ENCODE data around the gene ASPSCR1.
"Not testable (repeated sequence)": the region's sequence is repeated elsewhere in the genome, so short reads cannot be mapped to it uniquely, and the experiment has no call there.

Gene ASPSCR1

DNA sequence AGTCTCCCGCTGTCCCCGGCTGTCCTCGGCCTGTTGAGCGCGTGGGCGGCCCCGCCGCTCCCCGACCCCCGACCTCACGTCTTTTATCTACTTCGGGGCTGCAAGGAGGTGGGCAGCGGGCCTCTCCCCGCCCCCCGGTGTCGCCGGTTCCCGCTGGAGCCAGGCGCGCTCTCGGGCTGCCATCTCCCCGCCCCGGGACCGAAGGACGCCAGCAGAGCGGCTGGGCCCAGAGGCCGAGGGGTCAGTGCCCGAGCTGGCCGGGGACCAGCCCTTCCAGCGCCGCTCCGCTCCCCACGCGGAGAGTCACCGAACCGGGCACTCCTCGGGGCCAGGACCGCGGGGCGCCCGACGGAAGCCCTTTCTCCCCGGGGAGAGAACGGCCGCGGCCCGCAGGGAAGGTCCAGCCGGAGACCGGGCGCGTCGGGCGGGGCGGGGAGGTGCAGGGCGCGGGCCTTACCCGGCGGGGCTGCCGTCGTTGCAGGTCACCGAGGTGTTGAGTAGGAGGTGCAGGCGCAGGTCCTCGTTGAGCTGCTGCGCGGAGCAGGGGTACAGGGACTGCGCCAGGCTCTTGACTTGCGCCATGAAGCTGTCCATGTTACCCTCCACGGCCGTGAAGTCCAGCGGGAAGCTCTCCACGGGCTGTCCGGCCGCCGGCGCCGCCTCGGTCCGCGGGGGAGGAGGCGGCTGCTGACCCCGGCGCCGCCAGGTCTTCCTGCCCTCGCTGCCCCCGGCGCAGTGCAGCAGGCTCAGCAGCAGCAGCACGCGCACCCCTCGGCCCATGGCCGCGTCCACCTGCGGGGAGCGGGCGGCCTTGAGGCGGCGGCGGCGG, 17.1 kb upstream of the ASPSCR1 start:
- peak; percentile 75 for DNase-seq (ENCODE audit: low spot score)

DNA sequence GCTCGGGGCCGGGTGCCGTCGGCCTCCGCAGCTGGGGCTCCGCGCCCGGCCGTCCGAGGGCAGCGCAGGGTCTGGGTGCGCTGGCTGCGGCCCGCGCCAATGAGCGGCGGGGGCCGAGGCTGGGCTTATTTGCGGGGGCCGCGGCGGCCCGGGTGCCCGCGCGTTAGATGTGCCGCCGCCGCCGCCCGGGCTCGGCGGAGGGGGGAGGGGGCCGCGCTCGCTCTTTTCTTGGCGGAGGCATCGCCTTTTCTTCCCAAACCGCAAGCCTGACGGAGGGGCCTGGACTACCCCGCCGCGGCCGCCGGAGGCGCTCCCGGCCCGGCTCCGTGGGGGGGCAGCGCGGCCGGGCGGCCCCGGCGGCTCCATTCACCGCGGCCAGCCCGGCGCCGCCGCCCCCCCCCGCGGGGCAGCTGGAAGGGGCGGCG, 16.3 kb upstream of the ASPSCR1 start, which contains the start of gene NOTUM:
TSS of gene NOTUM (minus strand) at position 101 of the 425 bp plus-strand sequence. CDS start 278 bp downstream, outside the sequence.
- peak; percentile 82 for DNase-seq (ENCODE audit: low spot score)

DNA sequence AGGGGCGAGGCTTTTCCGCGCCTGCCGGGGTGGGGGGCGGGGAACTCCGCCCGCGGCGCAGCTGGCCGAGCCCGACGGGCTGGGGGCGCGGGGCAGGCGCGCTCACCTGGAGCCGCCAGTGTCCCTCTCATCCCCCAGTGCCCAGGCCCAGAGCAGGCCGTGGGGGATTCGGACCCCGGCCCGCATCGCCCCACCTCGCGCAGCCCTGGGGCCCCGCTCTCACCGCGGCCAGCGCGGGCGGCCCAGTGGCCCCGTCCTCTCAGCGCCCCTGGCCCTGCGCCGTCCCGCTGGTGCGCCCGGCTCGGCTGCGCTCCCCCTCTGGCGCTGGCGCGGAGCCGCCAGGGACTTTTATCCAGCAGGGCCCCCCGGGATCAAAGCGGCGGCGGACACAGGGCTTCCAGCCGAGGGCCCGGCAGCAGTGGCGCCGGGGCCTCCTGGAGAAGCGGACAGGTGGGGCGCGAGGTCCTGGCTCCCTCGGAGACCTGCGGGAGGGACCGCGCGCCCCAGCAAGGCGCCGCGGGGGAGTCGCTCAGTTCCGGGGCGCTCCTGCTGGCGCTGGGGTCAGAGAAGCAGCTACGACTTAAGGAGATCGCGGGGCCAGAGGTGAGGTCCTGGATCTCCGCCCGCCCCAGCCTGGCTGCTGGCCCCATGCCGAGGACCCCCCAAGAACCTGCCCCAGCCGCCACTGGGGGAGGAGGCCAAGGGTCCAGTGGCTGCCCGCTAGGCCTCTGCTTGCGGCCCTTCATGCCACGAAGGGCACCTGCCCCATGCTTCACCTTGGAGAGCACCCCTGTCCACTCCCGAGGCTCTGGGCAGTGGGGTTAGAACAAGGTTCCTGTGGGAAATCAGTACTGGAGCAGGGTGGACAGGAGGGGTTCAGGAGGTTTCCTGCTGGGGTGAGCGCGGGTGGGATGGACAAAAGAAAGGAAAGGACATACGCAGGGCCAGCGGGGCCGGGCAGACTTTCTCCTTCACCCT, 15.6 kb upstream of the ASPSCR1 start:
- DNase-seq (ENCODE audit: low spot score), result peak; percentile 69

DNA sequence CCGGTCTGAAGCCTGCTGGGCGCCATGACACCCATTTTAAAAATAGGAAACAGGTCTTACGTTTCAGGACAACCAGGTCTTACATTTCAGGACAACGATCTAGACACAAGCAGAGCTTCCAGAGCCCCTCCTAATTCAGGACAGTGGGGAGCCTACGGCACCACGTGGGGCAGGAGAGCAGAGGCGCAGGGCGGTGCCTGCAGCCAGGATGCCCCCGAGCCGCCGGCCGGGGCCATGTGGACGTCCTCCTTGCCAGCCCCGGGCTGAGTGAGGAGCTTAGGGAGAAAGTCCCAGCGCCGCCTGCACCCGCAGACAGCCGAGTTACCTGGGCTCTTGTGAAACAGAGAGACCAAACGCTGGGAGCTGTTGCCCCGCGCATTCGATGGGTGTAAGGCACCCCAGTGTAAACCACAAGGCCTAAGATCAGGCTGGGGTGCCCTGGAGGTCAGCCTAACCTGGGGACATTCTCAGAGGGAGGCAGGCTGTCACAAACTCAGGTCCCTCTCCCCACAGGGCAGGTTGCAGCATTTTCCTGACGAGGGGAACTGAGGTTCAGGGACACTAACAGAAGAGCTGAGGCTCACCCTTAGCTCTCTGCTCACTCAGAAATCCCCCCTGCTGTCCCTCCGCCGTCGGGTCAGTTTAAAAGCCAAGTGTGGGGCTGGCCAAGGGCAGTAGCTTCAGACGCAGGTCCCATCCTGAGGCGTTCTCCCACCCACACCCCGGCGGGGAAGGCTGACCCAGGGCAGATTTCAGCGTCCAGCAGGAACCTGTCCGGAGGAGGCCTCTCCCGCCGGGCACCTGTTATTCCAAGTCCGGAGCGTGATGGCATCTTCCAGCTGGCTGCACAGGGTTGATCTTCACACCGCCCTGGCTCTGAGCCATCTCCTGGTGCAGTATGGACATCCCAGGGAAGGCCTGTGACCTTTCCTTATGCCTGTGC, 14.7 kb upstream of the ASPSCR1 start:
- peak; percentile 65 for DNase-seq (ENCODE audit: low spot score)

DNA sequence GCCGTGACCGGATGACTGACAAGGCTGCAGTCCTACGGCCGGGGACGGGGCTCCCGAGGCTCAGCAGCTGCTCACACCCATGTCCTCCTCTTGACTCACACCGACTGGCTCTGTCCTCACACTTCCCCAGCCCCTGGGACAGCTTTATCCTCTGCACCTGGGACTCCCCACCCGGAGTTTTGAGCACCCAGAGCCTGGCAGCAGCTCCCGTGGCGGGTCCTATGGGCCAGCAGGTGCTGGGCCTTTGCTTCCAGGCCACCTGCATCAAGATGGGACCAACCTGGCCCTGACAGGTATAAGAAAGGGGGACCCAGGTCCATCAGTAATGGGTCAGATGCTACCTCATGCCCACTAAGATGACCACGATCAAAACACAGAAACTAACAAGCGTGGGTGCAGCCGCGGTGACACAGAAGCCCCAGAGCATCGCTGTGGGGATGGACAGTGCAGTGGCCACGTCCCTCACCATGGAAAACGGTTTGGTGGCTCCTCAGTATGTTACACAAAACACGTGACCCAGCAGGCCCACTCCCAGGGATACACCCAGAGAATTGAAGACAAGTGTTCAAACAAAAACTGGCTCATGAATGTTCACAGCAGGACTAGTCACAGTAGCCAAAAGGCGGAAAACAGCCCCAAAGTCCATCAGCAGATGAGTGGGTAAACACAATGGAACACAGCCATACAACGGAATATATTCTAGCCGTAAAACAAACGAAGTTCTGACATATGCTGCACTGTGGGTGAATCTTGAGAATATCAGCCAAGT, 13.2 kb upstream of the ASPSCR1 start:
- peak; percentile 52 for DNase-seq (ENCODE audit: low spot score)

DNA sequence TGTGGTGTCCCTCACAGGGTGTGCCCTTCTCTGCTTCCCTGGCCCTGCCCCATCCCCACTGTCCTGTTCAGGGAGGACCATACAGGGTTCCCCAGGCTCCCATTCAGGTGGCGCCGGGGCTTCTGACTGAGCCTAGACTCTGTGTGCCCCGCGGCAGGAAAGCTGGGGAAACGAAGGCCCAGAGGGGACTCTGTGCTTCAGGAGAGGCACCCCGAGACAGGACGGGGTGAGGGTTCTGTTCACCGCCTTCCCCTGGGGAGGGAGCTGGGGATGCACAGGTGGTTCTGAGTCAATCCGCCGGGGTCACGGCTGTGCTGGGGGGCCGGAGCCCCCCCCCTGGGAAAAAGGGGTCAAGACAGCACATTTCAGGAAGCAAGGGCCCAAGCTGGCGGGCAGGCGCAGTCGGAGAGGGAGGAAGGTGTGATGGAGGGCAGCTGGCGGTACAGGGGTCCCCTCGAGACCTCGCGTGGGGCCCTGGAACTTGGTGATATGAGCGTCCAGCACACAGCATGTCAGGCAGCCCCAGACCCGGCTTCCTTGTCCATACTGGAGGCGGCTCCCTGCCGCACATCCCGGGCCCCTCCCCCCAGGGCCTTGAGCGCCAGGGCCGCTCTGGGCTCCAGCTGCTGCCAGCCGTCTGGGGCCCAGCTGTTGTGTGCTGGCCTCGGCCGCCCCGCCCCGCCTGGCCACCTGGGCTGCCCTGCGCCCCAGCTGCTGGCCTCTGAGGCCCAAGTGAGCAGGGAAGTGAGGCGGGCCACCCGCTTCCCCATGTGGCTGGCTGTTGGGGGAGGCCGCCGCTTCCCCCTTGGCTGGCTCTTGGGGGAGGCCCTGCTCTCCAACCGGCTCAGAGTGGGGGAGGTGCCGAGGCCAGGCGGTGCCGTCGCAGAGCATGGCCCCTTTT, 10.8 kb upstream of the ASPSCR1 start:
- peak; percentile 84 for DNase-seq (ENCODE audit: low spot score)

DNA sequence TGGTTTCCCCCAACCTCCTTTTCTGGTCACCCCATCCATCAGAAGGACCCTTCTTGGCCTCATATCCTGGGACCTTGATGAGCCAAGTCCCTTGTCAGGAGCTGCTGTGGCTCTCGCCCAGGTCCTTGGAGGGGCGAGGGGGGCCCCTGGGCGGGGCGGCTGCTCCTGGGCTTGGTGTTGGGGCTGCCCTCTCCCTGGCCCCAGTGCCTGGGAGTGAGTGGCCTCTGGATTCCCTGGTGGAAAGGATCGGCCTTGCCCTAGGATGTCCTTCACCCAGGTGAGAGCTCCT, 10.2 kb upstream of the ASPSCR1 start:
- DNase-seq (ENCODE audit: low spot score), result peak; percentile 73

DNA sequence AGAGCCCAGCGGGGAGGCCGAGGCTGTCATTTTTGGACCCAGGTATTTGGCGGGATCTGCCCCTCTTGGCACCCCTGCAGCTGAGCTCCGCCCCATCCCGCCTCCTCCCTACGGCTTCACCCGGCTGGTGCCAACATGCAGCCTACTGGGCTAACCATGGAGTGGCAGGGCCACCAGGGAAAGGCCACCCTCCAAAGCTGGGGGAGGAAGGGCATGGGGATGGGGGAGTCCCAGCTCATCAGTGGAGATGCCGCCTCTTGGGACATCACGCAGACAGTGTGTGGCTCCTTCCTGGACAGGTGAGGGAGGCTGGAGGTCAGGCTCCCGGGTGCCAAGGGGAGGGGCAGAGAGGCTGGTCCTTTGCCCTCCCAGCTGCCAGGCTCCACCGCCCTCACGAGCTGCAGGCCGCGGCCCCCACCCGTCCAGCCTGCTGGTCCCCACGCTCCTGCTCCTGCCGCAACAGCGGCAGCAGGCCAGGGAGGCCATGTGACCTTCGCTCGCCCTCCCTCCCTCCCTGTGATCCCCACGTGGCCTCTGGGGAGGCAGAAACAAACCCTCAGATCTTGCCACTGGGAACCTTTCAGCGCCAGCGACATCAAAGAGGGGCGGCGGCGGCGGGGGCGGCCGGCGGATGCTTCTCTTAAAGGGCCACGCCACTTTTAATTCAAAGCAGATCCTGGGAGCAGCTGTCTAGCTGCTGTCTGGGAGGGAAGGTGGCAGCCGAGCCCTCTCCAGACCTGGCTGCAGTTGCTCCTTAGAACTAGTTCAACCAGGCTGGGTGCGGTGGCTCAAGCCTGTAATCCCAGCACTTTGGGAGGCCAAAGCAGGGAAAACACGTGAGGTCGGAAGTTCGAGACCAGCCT, 9.7 kb upstream of the ASPSCR1 start:
- DNase-seq (ENCODE audit: low spot score), result peak; percentile 97

DNA sequence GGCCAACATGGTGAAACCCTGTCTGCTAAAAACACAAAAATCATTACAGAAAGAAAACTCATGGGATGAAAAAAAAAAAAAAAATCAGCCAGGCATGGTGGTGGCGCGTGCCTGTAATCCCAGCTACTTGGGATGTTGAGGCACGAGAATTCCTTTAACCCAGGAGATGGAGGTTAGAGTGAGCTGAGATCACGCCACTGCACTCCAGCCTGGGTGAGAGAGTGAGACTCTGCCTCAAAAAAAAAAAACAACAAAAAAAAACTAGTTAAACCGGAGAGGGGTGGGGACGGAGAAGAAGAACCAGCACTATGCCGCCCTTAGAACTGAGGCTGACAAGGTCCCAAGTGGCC, 9.1 kb upstream of the ASPSCR1 start:
- DNase-seq (ENCODE audit: low spot score), result no peak

DNA sequence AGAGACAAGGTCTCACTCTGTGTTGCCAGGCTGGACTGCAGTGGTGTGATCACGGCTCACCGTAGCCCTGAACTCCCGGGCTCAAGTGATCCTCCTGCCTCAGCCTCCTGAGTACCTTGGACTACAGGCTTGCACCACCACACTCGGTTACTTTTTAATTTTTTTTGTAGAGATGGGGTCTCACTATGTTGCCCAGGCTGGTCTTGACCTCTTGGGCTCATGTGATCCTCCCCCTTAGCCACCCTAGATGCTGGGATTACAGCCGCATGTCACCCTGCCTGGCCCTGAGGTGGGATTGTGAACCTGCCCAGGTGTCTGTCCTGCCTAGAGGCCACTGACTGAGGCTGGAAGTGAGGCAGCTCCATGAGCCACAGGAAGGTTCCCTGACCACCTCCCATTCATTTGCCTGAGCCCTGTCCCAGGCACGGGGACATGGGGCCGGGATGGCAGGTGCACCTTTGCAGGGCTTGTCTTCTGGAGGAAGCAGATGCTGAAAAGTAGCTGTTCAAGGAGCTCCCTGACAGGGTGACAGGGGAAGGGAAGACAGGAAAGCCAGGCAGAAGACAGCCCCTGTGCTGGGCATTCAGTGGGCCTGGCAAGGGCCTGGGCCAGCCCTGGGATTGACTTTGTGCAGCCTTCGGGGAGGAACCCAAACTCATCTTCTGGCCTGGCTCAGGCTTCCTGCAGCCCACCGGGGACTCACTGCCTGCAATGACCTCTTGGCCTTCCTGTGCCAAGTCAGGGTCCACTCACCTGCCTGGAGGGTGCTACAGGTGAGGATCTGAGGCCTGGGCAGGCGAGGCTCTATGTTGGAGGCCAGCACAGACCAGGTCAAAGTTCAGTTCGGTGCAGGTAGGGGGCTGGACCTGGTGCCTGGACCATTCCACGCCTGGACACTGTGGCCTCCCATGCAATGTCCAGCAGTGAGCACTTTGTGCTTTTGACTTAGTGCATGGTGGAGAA, 8.3 kb upstream of the ASPSCR1 start:
- peak; percentile 54 for DNase-seq (ENCODE audit: low spot score)

DNA sequence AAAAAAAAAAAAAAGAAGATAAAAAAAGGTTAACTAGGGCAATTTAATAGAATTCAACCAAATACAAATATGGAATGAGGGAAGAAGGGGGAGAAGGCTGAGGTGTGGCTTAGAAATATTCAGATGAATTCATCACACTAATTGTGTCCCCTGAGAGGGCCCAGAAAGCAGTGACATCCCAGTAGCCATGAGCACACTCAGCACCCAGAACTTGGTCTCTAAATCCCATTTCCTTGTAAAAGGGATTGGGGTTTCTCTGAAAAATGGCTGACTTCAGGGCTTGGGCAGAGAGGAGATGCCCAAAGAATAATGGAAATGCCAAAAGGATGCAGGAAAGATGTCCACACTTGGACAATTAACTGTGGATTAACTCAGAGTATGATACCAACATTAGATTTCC, 4.0 kb upstream of the ASPSCR1 start:
- no peak for DNase-seq (ENCODE audit: low spot score)

DNA sequence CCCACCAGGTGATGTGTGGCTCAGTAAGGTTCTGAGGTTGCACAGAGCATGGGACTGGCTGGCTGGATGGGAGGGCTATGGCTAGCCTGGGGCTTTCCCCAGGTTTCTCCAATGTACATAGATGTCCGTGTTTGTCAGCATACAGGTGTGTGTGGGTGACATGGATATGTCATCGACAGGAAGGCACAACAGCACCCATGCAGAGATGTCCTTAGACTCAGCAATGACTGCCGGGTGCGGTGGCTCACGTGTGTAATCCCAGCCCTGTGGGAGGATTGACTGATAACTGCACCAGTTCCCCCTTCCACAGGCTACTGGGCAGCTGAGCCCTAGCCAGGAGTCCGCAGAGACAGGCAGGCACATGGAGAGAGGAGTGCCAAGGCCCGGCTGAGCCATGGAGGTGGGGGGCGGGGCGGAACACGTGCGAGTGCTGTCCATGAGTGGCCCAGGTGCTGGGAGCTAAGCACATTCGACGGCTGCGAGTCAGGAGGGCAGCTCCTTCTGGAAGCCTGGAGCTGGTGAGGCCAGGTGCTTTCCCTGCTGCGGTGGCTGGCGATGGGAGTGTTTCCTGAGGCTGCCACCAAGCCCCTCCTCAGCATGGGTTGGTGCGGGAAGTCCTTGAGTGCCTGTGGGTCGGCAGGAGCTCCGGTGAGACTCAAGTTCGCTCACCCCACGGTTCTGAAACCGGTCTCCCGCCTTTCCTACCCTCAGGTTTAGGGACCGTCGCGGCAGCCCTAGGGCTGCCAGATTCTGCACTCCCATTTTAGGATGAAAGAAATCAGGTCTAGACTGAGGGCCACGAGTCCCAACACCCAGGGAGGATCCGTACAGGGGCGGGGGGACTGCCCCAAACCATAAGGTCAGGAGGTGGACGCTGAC, 858 bp upstream of the ASPSCR1 start:
- peak; percentile 67 for DNase-seq (ENCODE audit: low spot score)

DNA sequence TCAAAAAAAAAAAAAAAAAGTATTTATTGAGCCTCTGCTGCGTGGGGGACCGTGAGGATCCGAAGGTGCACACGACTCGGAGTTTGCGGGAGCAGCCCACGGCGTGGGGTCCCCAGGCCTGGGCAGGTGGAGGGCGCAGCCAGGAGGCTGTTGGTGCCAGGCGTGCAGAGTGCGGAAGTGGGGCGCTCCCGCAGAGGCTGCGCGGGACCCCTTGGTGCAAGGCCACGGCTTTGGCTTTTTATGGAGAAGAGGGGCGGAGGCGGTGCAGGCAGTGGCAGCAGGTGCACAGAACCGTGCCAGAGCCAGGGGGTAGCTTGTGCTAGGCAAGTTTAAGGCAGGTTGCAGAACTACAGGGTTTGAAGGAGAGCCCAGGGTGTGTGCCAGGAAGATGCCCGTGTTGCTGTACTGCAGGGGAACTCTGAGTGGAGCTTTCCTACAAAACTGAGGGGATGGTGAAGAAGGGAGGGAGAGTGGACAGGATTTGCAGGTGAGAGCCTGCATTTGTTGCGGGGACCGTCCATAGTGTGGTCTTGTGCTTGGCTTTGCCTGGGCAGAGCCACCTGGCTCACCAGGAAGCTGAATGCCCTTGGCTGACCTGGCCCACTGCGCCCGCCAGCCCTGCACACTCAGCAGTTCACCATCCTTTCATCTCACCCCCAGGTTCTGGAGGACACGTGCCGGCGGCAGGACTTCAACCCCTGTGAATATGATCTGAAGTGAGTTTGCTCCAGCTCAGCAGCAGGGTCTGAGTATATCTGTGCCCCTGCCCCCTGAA, 1.3 kb downstream of the ASPSCR1 start:
- peak; percentile 52 for DNase-seq (ENCODE audit: low spot score)

DNA sequence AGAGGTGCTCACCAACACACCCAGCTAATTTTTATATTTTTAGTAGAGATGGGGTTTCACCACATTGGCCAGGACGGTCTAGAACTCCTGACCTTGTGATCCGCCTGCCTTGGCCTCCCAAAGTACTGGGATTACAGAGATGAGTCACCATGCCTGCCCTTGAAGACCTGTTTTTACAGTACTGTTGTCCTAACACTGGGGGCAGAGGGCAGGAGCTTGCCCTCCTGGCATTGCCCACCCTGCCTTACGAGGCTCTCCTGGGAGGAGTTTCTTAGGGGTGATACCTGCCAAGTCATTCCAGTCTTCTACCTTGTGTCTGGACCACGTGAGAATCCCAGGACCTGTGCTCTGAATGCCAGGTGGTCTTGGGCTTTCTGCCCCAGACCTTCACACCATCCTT, 2.7 kb downstream of the ASPSCR1 start:
- no peak for DNase-seq (ENCODE audit: low spot score)

DNA sequence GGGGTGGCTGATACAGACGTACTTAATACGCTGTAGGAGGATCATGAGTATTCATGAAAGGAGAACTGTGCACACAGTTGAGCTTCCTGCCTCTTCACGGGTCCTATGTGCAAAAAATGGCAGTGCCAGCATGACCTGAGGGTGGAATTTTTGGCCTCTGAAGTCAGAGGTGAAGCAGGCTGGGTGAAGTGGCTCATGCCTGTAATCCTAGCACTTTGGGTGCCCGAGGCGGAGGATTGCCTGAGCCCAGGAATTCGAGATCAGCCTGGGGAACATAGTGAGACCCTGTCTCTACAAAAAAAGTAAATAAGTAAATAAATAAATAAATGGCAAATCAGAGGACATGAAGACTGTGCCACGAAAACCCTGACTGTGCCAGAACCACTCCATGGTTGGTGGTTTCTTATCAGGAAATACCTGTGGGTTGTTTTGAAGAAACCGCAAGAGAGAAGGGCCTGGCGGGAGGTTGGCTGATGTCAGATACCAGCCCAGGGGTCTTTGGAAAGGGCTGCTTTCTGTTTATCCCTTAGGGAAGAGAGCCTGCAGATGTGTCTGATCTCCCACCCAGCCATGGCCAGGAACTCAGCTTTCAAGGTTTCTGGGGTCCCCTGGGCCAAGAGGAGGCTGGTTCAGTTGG, 3.4 kb downstream of the ASPSCR1 start:
- no peak for DNase-seq (ENCODE audit: low spot score)

DNA sequence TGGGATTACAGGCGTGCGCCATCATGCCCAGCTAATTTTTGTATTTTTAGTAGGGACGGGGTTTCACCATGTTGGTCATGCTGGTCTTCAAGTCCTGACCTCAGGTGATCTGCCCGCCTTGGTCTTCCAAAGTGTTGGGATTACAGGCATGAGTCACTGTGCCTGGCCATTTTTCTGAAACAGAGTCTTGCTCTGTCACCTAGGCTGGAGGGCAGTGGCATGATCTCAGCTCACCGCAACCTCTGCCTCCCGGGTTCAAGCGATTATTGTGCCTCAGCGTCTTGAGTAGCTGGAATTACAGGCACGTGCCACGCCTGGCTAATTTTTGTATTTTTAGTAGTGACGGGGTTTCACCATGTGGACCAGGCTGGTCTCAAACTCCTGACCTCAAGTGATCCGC, 4.1 kb downstream of the ASPSCR1 start:
- DNase-seq (ENCODE audit: low spot score), result not testable (repeated sequence)

All from ecto neural progenitor cell (in vitro differentiated cells).